Astrocyte of the hippocampus (primary cell): Measurements from ENCODE around the gene NEDD4L.
"Not testable (repeated sequence)": the region's sequence is repeated elsewhere in the genome, so short reads cannot be mapped to it uniquely, and the experiment has no call there.

Experiments used
- DNase-seq: peaks from one replicate; pipeline ENCODE4 v3.0.0; 2011; ENCODE audit warnings: low read depth, low spot score

Gene NEDD4L

GRCh38 chr18:58152216-58152615 is 108.2 kb downstream of the NEDD4L start:
- no peak for DNase-seq

GRCh38 chr18:58152891-58153290 is 108.9 kb downstream of the NEDD4L start:
- DNase-seq, result no peak

GRCh38 chr18:58156516-58156915 is 112.5 kb downstream of the NEDD4L start:
- DNase-seq, result no peak

- DNase-seq, result no peak
Measured at GRCh38 chr18:58157237-58157636, 113.2 kb downstream of the NEDD4L start.

- no peak for DNase-seq
Measured at GRCh38 chr18:58158008-58158407, 114.0 kb downstream of the NEDD4L start.

GRCh38 chr18:58158459-58158858 is 114.4 kb downstream of the NEDD4L start:
- DNase-seq, result no peak

- no peak for DNase-seq
Measured at GRCh38 chr18:58161659-58162058, 117.6 kb downstream of the NEDD4L start.

- DNase-seq, result no peak
Measured at GRCh38 chr18:58162127-58162526, 118.1 kb downstream of the NEDD4L start.

GRCh38 chr18:58163004-58163590 is 119.1 kb downstream of the NEDD4L start:
- DNase-seq, result no peak

GRCh38 chr18:58166278-58166844 is 122.3 kb downstream of the NEDD4L start:
- DNase-seq, result no peak

- DNase-seq, result no peak
Measured at GRCh38 chr18:58167073-58167472, 123.0 kb downstream of the NEDD4L start.

GRCh38 chr18:58168221-58168620 is 124.2 kb downstream of the NEDD4L start:
- DNase-seq, result peak; percentile 44

- no peak for DNase-seq
Measured at GRCh38 chr18:58168993-58169392, 125.0 kb downstream of the NEDD4L start.

- no peak for DNase-seq
Measured at GRCh38 chr18:58169472-58169871, 125.4 kb downstream of the NEDD4L start.

- DNase-seq, result not testable (repeated sequence)
Measured at GRCh38 chr18:58170036-58170435, 126.0 kb downstream of the NEDD4L start.

GRCh38 chr18:58172031-58172430 is 128.0 kb downstream of the NEDD4L start:
- no peak for DNase-seq

GRCh38 chr18:58174285-58174684 is 130.3 kb downstream of the NEDD4L start:
- DNase-seq, result no peak

GRCh38 chr18:58175122-58175785 is 131.2 kb downstream of the NEDD4L start:
- no peak for DNase-seq

- no peak for DNase-seq
Measured at GRCh38 chr18:58175786-58176176, 131.8 kb downstream of the NEDD4L start.

- peak; percentile 91 for DNase-seq
Measured at GRCh38 chr18:58177004-58177717, 133.1 kb downstream of the NEDD4L start.

- no peak for DNase-seq
Measured at GRCh38 chr18:58177896-58178470, 134.0 kb downstream of the NEDD4L start.

GRCh38 chr18:58178511-58178910 is 134.5 kb downstream of the NEDD4L start:
- no peak for DNase-seq
